GM21381 (cell line): ENCODE results near the gene ATG101.

ENCODE experiments used
- ATAC-seq: cut with Tn5 transposase; IDR thresholded peaks from one replicate; pipeline ENCODE4 v1.9.1; 2021; ENCODE audit warnings: mild to moderate bottlenecking, moderate library complexity; ENCODE audit not compliant: unreplicated experiment

The ATG101 gene

GRCh38 chr12:52078276-52078675 is 8.5 kb downstream of the ATG101 start:
- ATAC-seq, result no peak

GRCh38 chr12:52079576-52080402 is 10.0 kb downstream of the ATG101 start, which contains the start of gene SMIM41:
Gene SMIM41, plus strand, starts transcription at chr12:52079704. Its CDS starts 76 bp downstream, at chr12:52079780.
- ATAC-seq, result no peak

- ATAC-seq, result no peak
Observed at GRCh38 chr12:52080403-52081251, 10.8 kb downstream of the ATG101 start.

- ATAC-seq, result no peak
Observed at GRCh38 chr12:52081263-52081733, 11.5 kb downstream of the ATG101 start.

- no peak for ATAC-seq
Observed at GRCh38 chr12:52082026-52082668, 12.4 kb downstream of the ATG101 start.

GRCh38 chr12:52082669-52082987 is 12.8 kb downstream of the ATG101 start:
- no peak for ATAC-seq

- no peak for ATAC-seq
Observed at GRCh38 chr12:52082988-52083637, 13.3 kb downstream of the ATG101 start.

GRCh38 chr12:52083638-52083996 is 13.8 kb downstream of the ATG101 start:
- ATAC-seq, result no peak

GRCh38 chr12:52084491-52085231 is 14.9 kb downstream of the ATG101 start:
- ATAC-seq, result no peak

GRCh38 chr12:52085682-52086180 is 16.0 kb downstream of the ATG101 start:
- ATAC-seq, result no peak

- ATAC-seq, result no peak
Observed at GRCh38 chr12:52086366-52086765, 16.6 kb downstream of the ATG101 start.

GRCh38 chr12:52086944-52087835 is 17.4 kb downstream of the ATG101 start:
- ATAC-seq, result no peak

- ATAC-seq, result no peak
Observed at GRCh38 chr12:52087961-52088820, 18.4 kb downstream of the ATG101 start.

GRCh38 chr12:52089491-52089890 is 19.7 kb downstream of the ATG101 start:
- no peak for ATAC-seq

GRCh38 chr12:52090291-52090690 is 20.5 kb downstream of the ATG101 start:
- ATAC-seq, result no peak

GRCh38 chr12:52091061-52091460 is 21.3 kb downstream of the ATG101 start:
- no peak for ATAC-seq

- no peak for ATAC-seq
Observed at GRCh38 chr12:52091869-52092268, 22.1 kb downstream of the ATG101 start.

- ATAC-seq, result no peak
Observed at GRCh38 chr12:52093346-52093745, 23.6 kb downstream of the ATG101 start.
